ENCODE data around the gene SESN1.

GRCh38 chr6:109052018-109052651, 42.5 kb downstream of the SESN1 start:
- TF ChIP-seq CTCF (IDR thresholded peaks at IDR 0.05; ENCODE audit: insufficient read depth, low read depth, low read length) (no peak), EZH2 (IDR thresholded peaks at IDR 0.05; ENCODE audit: insufficient read depth, low read length) (no peak)

Measured in astrocyte (in vitro differentiated cells and primary cell).